Right lung (tissue), 5 donors: Measurements from ENCODE around the gene ZNF827. TPM values are rescaled to one million over a fixed set of nuclear protein-coding genes. Genes with fewer than 3 reads are reported as not detected.

Experiments used
- DNase-seq, 2 donors: peaks; one replicate each; pipeline ENCODE4 v3.0.0-alpha.2; 2013
- polyA plus RNA-seq, 5 donors: library from polyadenylated mRNA; unstranded; fragments of 120-200 nt; gene quantifications; one replicate each; pipeline versions ENCODE4 v1.2.1 to v1.2.3, GENCODE V29; 2013; ENCODE audit warnings: inconsistent platforms in 1 of 5, low replicate concordance in 1 of 5; ENCODE audit not compliant: insufficient read length in 5 of 5, insufficient read depth in 1 of 5

Gene ZNF827
- polyA plus RNA-seq, 5 donors: 24.8 to 37.6 (median 31.6) TPM

DNA sequence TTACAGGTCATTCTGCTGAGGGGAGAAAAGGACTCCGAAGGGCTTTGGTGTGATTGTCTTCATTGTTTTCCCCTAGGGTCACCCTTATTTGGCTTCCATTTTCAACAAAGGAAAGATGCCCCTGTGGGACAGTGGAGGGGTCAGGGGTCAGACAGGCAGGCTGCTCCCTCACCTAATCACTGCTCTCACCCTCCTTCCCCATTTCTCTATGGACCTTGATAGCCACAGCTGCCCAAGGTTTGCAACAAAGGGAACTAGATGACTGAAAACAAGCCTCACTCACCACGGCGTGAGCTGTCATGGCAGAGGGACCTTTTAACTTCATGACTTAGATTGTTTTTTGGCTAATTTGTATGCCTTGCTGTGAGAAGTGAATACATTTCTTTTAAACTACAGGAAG lies 218.0 kb downstream of the ZNF827 start:
- no peak for DNase-seq

DNA sequence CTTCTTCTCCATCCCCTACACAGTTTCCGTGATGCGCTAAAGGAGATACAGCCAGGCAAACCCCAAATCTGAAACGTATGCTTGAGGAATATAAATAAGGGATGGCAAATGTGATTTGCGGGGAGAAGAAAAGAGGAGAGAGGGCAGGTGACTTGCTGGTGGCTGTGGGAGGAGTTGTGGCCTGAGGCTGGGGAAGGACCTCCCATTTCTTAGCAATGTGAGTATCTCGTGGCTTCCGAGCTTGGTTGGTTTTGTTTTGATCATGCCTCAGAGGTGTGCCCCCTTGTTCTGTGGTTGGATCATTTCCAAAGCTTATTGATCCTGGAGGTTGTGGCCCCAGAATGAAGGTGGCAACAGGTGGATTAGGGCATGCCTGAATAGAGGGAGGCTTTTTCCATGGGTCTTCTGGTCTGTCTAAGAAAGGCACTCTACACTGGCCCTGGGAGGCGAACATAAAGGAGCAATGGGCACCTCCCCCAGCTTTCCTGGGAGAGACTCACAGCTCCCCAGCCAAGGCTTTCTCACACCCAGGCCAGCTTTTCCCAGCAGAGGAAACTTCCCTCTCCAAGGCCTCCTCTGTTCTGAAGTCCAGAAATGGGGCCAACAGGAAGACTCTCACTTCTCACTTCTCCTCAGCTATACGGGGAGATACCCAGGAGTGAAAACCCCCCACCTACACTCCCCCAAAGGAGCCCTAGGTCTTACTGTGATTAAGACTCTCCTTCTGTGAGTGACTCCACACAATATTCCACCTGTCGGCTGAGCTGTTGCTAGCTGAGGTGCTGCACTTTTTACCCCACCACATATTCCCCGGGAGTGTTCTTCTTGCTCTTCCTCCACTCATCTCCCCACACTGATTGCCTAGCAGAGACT lies 218.6 kb downstream of the ZNF827 start:
- no peak for DNase-seq

DNA sequence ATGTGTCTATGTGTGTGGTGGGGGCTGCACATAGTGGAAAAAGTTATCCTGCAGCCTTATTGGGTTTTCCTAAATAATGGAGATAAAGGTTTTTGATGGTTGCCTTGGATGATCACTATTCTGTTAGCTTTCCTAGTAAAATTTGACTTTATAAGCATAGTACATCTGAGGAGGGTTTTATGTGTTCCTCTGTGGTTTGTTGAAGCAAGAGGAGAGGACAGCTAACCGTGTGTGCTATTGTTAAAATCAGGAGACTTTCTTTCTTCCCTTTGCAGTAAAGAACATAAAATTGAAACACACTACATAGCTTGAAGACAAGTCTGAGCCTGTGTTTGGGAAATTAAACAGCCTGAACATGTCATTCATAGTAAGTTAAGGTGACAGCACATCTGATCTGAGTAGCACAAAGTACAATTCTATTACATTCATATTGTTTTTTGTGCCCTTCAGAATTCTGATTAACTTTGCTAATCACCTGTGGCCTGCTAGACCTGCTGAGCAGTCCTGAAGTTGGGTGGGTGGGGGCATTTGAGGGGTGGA lies 221.9 kb downstream of the ZNF827 start:
- DNase-seq: no peak

DNA sequence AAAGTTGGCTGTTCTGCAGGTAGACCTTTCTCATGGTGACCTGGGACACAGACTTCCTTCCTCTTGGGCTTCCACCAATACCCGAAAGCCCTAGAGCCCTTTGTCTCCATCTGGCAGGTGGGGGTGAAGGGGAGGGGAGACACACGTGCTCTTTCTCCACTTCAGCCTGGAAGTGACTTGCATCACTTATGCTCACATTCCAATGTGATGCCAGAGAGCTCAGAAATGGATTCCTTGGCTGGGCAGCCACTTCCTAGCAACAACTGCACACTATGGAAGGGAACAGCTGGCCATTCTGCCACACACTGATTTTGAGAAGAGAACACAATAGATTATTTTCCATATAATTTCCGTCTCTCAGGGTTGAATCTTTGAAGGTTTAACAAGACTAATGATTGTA lies 222.4 kb downstream of the ZNF827 start:
- no peak for DNase-seq

DNA sequence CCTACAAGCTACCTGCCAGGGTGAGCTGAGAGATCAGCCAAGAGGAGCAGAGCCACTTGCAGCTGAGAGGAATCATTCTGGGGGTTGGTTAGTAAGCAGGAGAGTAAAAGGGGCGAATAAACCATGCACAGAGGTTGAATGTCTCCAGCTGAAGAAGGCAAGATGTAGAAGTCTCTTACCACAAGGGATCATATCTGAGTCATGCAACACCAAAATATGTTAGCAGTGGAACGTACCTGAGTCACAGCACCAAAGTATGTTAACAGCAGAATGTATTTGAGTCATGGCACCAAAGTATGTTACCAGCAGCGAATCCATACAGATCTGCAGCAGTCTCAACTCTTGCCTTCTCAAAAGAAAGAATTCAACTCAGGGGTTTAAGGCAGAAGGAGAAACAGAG lies 228.8 kb downstream of the ZNF827 start:
- DNase-seq: no peak

DNA sequence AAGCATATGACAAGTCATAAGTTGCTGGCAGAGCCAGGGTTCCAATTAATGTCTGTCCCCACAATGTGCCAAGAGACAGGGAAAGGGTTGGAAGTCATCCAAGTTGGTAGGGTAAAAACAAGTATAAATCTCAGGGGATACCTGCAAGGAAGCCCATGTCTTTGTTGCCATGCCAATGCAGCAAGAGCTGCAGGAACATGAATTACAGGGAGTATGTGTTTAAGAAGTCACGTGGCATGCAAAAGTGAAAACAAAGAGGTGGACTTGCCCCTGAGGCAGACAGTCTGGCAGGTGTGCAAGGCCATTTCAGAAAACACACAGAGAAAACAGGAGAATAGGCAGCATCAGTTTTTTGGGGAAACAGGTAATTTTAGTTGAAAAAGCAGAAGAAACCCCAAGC lies 229.3 kb downstream of the ZNF827 start:
- no peak for DNase-seq

Other genes starting within 250 kb of the ZNF827 start
- gene LSM6, start 236.9 kb upstream of the ZNF827 start, polyA plus RNA-seq: 10 to 100 TPM; 55.7 to 66.7 (median 62.3) TPM